HCT116 (cell line): ENCODE results near the gene ADCK2.

Experiments
- POLR2AphosphoS5 ChIP-seq: IDR thresholded peaks from 2 replicates; pipeline ENCODE4 v1.6.1; 2011; ENCODE audit warnings: mild to moderate bottlenecking, low read depth, low read length, moderate library complexity
- ZNF274 ChIP-seq: fragments of 200-500 bp; sonication (Bioruptor generic); IDR thresholded peaks from 2 replicates; pipeline ENCODE4 v1.6.1; 2014; ENCODE audit warnings: mild to moderate bottlenecking, low read depth, low read length, inconsistent platforms
- TF ChIP-seq, protein P1 (sequence below), 3 experiments: fragments of 200-600 bp in 1 of 3; sonication (generic) in 1 of 3; IDR thresholded peaks in 2 of 3; conservative IDR thresholded peaks in 1 of 3; 2 replicates each; pipeline ENCODE4 v1.5.1; 2012 to 2017; ENCODE audit warnings: low read depth in 2 of 3, low read length in 2 of 3, antibody characterized with exemption in 1 of 3, borderline replicate concordance in 1 of 3, control low read depth in 1 of 3, mild to moderate bottlenecking in 1 of 3, mixed read lengths in 1 of 3, mixed run types in 1 of 3, moderate library complexity in 1 of 3; ENCODE audit not compliant: insufficient read depth in 1 of 3

- TF ChIP-seq, protein P1, sequence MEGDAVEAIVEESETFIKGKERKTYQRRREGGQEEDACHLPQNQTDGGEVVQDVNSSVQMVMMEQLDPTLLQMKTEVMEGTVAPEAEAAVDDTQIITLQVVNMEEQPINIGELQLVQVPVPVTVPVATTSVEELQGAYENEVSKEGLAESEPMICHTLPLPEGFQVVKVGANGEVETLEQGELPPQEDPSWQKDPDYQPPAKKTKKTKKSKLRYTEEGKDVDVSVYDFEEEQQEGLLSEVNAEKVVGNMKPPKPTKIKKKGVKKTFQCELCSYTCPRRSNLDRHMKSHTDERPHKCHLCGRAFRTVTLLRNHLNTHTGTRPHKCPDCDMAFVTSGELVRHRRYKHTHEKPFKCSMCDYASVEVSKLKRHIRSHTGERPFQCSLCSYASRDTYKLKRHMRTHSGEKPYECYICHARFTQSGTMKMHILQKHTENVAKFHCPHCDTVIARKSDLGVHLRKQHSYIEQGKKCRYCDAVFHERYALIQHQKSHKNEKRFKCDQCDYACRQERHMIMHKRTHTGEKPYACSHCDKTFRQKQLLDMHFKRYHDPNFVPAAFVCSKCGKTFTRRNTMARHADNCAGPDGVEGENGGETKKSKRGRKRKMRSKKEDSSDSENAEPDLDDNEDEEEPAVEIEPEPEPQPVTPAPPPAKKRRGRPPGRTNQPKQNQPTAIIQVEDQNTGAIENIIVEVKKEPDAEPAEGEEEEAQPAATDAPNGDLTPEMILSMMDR (IDR thresholded peaks at IDR 0.05 in 2 of 3, conservative IDR thresholded peaks at IDR 0.05 in 1 of 3; ENCODE audit: borderline replicate concordance in 1 of 3, insufficient read depth in 1 of 3, low read depth in 2 of 3, low read length in 2 of 3): no peak
- no peak for TF ChIP-seq POLR2AphosphoS5
- TF ChIP-seq ZNF274: no peak
These were observed 61.4 kb downstream of the ADCK2 start for GRCh38 chr7:140734096-140734495.
